Neuronal stem cell (in vitro differentiated cells): ENCODE measurements around the gene SHANK3.
A peak's percentile ranks its signal among the peaks of the same experiment; 100 is the strongest.
"Not testable (repeated sequence)": the region's sequence is repeated elsewhere in the genome, so short reads cannot be mapped to it uniquely, and the experiment has no call there.

Source experiments
- DNase-seq: peaks from one replicate; pipeline ENCODE4 v3.0.0-alpha.2; 2013; ENCODE audit warnings: low spot score
- H2AFZ ChIP-seq: one replicate; pipeline ENCODE4 v1.6.1; 2013; ENCODE audit warnings: mild to moderate bottlenecking, low read length, inconsistent platforms
- H2AK5ac ChIP-seq: 2 replicates; pipeline ENCODE4 v1.6.1; 2013; ENCODE audit warnings: low read depth, mild to moderate bottlenecking, inconsistent platforms, low read length, moderate library complexity, mixed read lengths
- H2BK120ac ChIP-seq: 2 replicates; pipeline ENCODE4 v1.6.1; 2013; ENCODE audit warnings: low read depth, mild to moderate bottlenecking, inconsistent platforms, low read length, moderate library complexity, mixed read lengths
- H2BK12ac ChIP-seq: one replicate; pipeline ENCODE4 v1.6.1; 2013; ENCODE audit warnings: low read length, inconsistent platforms
- H2BK15ac ChIP-seq: 2 replicates; pipeline ENCODE4 v1.6.1; 2013; ENCODE audit warnings: mild to moderate bottlenecking, low read length, inconsistent platforms, mixed read lengths
- H2BK5ac ChIP-seq: one replicate; pipeline ENCODE4 v1.6.1; 2013; ENCODE audit warnings: inconsistent platforms, mild to moderate bottlenecking, low read length, moderate library complexity
- H3K14ac ChIP-seq: one replicate; pipeline ENCODE4 v1.6.1; 2013; ENCODE audit warnings: low read length, inconsistent platforms
- H3K18ac ChIP-seq: 2 replicates; pipeline ENCODE4 v1.6.1; 2013; ENCODE audit warnings: low read length, inconsistent platforms
- H3K23ac ChIP-seq: 2 replicates; pipeline ENCODE4 v1.6.1; 2013; ENCODE audit warnings: low read depth, mild to moderate bottlenecking, mixed read lengths, low read length, inconsistent platforms; ENCODE audit not compliant: poor library complexity
- H3K27ac ChIP-seq: replicated peaks from 3 replicates; pipeline ENCODE4 v1.5.1; 2013; ENCODE audit warnings: low read length, inconsistent platforms
- H3K27me3 ChIP-seq, 3 experiments: 2 replicates each; pipeline ENCODE4 v1.6.1; 2013; ENCODE audit warnings: low read length in 3 of 3, mild to moderate bottlenecking in 2 of 3, inconsistent platforms in 1 of 3, low read depth in 1 of 3, mixed read lengths in 1 of 3, moderate library complexity in 1 of 3; ENCODE audit not compliant: control insufficient read depth in 3 of 3, insufficient read depth in 3 of 3
- H3K36me3 ChIP-seq, 2 donors: replicated peaks in 1 of 2; 2 replicates each; pipeline ENCODE4 v1.6.1; 2013; ENCODE audit warnings: low read length in 2 of 2; ENCODE audit not compliant: control insufficient read depth in 2 of 2, insufficient read depth in 2 of 2
- H3K4ac ChIP-seq: 2 replicates; pipeline ENCODE4 v1.6.1; 2013; ENCODE audit warnings: inconsistent platforms, mild to moderate bottlenecking, low read length, moderate library complexity
- H3K4me1 ChIP-seq, 2 donors: 1 replicate in 1 of 2; 2 replicates in 1 of 2; pipeline ENCODE4 v1.6.1; 2013; ENCODE audit warnings: low read length in 2 of 2, low read depth in 1 of 2; ENCODE audit not compliant: control insufficient read depth in 2 of 2, insufficient read depth in 1 of 2
- H3K4me2 ChIP-seq: one replicate; pipeline ENCODE4 v1.6.1; 2013; ENCODE audit warnings: mild to moderate bottlenecking, low read length, inconsistent platforms; ENCODE audit not compliant: insufficient read depth, poor library complexity, severe bottlenecking
- H3K4me3 ChIP-seq, 2 donors: 2 replicates each; pipeline ENCODE4 v1.5.1; 2013; ENCODE audit warnings: low read length in 2 of 2, mild to moderate bottlenecking in 2 of 2, inconsistent platforms in 1 of 2, moderate library complexity in 1 of 2
- H3K79me1 ChIP-seq: one replicate; pipeline ENCODE4 v1.6.1; 2013; ENCODE audit warnings: low read depth, mild to moderate bottlenecking, inconsistent platforms, low read length, moderate library complexity
- H3K9ac ChIP-seq: one replicate; pipeline ENCODE4 v1.6.1; 2013; ENCODE audit warnings: mild to moderate bottlenecking, low read depth, low read length, inconsistent platforms; ENCODE audit not compliant: poor library complexity
- H3K9me3 ChIP-seq, 2 donors: replicated peaks in 1 of 2; 2 replicates each; pipeline versions ENCODE3 to v1.6.1; 2013; ENCODE audit warnings: low read length in 2 of 2, mild to moderate bottlenecking in 2 of 2, inconsistent platforms in 1 of 2, low read depth in 1 of 2, mixed read lengths in 1 of 2, moderate library complexity in 1 of 2; ENCODE audit not compliant: control insufficient read depth in 2 of 2, insufficient read depth in 1 of 2
- H4K8ac ChIP-seq: one replicate; pipeline ENCODE4 v1.6.1; 2013; ENCODE audit warnings: low read depth, mild to moderate bottlenecking, inconsistent platforms, low read length, moderate library complexity
- H4K91ac ChIP-seq: one replicate; pipeline ENCODE4 v1.6.1; 2013; ENCODE audit warnings: low read length, low read depth, mild to moderate bottlenecking, inconsistent platforms; ENCODE audit not compliant: poor library complexity
- WGBS, 2 donors: extraction: QIAGEN DNeasy Blood & Tissue Kit; methylation state at CpG; one replicate each; pipeline ENCODE4 v1.1.7; 2013; ENCODE audit warnings: missing lambda C conversion rate in 2 of 2, mixed read lengths in 1 of 2; ENCODE audit not compliant: insufficient read length in 2 of 2, insufficient replicate concordance in 1 of 2; ENCODE audit errors: extremely low coverage in 2 of 2; 5-methylcytosine and 5-hydroxymethylcytosine counted together

The SHANK3 gene

DNA sequence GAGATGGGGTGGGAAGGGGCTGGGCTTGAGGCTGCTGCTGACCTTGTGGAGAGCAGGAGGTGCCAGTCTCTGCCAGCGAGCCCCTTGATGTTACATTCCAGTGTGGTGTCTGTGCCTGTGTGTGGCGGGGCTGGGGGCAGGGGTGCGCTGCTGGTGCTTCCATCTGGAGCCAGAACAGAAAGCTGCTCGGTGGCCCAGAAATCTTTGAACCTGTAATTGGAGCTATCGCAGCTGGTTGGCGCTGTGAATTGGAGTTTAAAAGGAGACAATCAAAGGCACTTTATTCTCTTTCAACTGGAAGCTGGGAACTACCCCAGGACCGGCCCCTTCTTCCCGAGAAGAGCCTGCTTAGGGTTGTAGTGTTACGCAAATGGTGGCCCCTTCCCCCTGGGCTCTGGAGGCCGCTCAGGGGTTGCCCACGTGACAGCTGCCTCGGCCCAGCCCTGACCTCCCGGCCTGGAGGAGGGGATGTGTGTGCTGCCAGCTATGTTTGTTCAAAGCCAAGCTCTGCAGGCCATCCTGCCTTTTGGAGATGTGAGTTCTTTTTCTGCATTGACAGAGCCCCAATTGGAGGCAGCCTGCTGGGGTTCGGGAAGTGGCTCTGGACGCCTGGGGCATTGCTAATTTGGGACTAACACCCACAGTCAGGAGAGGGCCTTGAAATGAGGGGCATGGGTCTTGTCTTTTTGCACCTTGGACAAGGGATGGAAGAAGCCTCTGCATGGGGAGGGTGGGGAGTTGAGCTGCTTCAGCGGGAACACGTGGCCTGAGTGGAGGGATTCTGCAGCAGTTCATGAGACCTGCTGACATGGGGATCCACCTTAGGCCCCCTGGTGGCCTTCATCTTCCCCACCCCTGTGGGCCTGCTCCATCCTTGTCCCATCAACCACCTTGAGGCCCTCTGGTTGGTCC lies 30.7 kb upstream of the SHANK3 start:
- WGBS, 2 donors, result no CpG with 5 or more reads among the region's 17 CpGs
- peak overlapping the region; percentile 94 for H3K18ac ChIP-seq

GRCh38 chr22:50643021-50643820 lies 29.4 kb upstream of the SHANK3 start:
- not testable (repeated sequence) for H3K4me2 ChIP-seq, H2BK15ac ChIP-seq, H3K9ac ChIP-seq, H3K4me3 ChIP-seq, H3K14ac ChIP-seq, H3K18ac ChIP-seq, H3K23ac ChIP-seq, H2AFZ ChIP-seq, H2AK5ac ChIP-seq, H3K36me3 ChIP-seq, H2BK5ac ChIP-seq, DNase-seq, H4K8ac ChIP-seq, H2BK12ac ChIP-seq, H3K4ac ChIP-seq, H3K9me3 ChIP-seq, H3K79me1 ChIP-seq, H2BK120ac ChIP-seq, H3K27ac ChIP-seq
- peaks cover 13 to 18% of the 10 kb centered on the region in 2 donors for H3K4me1 ChIP-seq
- peaks cover 0 to 16% (median 0%) of the 10 kb centered on the region in 3 experiments for H3K27me3 ChIP-seq
- no CpG with 5 or more reads among the region's 17 CpGs for WGBS, 2 donors
- H4K91ac ChIP-seq, result peak overlapping the region; percentile 19

More for the DNA sequence above, 30.7 kb upstream of the SHANK3 start:
- peaks cover 0 to 16% (median 0%) of the 10 kb centered on the region in 3 experiments for H3K27me3 ChIP-seq
- H3K79me1 ChIP-seq, result no peaks in the 10 kb centered on the region
- peak overlapping the region; percentile 47 for H3K4me2 ChIP-seq
- DNase-seq, result peak; percentile 66
- H2BK5ac ChIP-seq, result peak overlapping the region; percentile 83
- no peak overlapping the region for H2BK120ac ChIP-seq
- H2AFZ ChIP-seq, result peak overlapping the region; percentile 75
- H2BK15ac ChIP-seq, result peak overlapping the region; percentile 94
- H4K91ac ChIP-seq, result peak overlapping the region; percentile 58
- H3K9me3 ChIP-seq, result peaks cover 1 to 6% of the 10 kb centered on the region in 2 donors
- H3K4ac ChIP-seq, result no peak overlapping the region
- H3K36me3 ChIP-seq, result no peaks in the 10 kb centered on the region
- H3K4me3 ChIP-seq, result peak overlapping the region in 1 of 2 donors; percentile 6
- peak overlapping the region; percentile 60 for H3K27ac ChIP-seq
- no peak overlapping the region for H3K9ac ChIP-seq
- H3K14ac ChIP-seq, result peak overlapping the region; percentile 73
- no peak overlapping the region for H4K8ac ChIP-seq
- H3K23ac ChIP-seq, result no peak overlapping the region
- H2AK5ac ChIP-seq, result peak overlapping the region; percentile 99
- peaks cover 13 to 18% of the 10 kb centered on the region in 2 donors for H3K4me1 ChIP-seq
- H2BK12ac ChIP-seq, result peak overlapping the region; percentile 85

DNA sequence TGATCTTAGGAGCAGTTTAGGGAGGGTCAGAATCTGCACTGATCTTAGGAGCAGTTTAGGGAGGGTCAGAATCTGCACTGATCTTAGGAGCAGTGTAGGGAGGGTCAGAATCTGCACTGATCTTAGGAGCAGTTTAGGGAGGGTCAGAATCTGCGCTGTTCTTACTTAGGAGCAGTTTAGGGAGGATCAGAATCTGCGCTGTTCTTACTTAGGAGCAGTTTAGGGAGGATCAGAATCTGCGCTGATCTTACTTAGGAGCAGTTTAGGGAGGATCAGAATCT lies 28.9 kb upstream of the SHANK3 start:
- not testable (repeated sequence) for H3K4me2 ChIP-seq, H3K18ac ChIP-seq, H3K27ac ChIP-seq, H3K4ac ChIP-seq, H2AK5ac ChIP-seq, H2BK15ac ChIP-seq, H2BK120ac ChIP-seq, H2AFZ ChIP-seq, H2BK5ac ChIP-seq, H2BK12ac ChIP-seq, H4K8ac ChIP-seq, H3K4me3 ChIP-seq, H3K23ac ChIP-seq, H3K79me1 ChIP-seq, DNase-seq, H3K9me3 ChIP-seq, H3K14ac ChIP-seq, H3K9ac ChIP-seq, H3K36me3 ChIP-seq
- Histone ChIP-seq H3K27me3 (peaks cover 0 to 16% (median 0%) of the 10 kb centered on the region in 3 experiments), H4K91ac (peak overlapping the region; percentile 19), H3K4me1 (peaks cover 13 to 18% of the 10 kb centered on the region in 2 donors)
- no CpG with 5 or more reads among the region's 3 CpGs for WGBS, 2 donors

- no peak for DNase-seq
- Histone ChIP-seq H2AK5ac (no peak overlapping the region), H2AFZ (no peak overlapping the region), H3K4me1 (peaks cover 0 to 4% of the 10 kb centered on the region in 2 donors), H3K9ac (no peak overlapping the region), H3K14ac (no peak overlapping the region), H2BK120ac (no peak overlapping the region), H3K18ac (no peak overlapping the region), H2BK12ac (no peak overlapping the region), H4K91ac (no peak overlapping the region), H3K27me3 (peaks cover 0 to 2% (median 0%) of the 10 kb centered on the region in 3 experiments), H4K8ac (no peak overlapping the region), H3K4me3 (no peak overlapping the region), H3K4ac (no peak overlapping the region), H3K9me3 (peaks cover 7 to 12% of the 10 kb centered on the region in 2 donors), H2BK15ac (no peak overlapping the region), H3K36me3 (no peaks in the 10 kb centered on the region), H2BK5ac (no peak overlapping the region), H3K23ac (no peak overlapping the region), H3K27ac (no peak overlapping the region), H3K4me2 (no peak overlapping the region), H3K79me1 (no peaks in the 10 kb centered on the region)
- WGBS, 2 donors, result no CpG with 5 or more reads among the region's 10 CpGs
These were observed 19.4 kb upstream of the SHANK3 start for GRCh38 chr22:50653256-50653655.
